ENCODE data around the gene ETNK1.
"Not testable (repeated sequence)": the region's sequence is repeated elsewhere in the genome, so short reads cannot be mapped to it uniquely, and the experiment has no call there.

The ETNK1 gene, protein sequence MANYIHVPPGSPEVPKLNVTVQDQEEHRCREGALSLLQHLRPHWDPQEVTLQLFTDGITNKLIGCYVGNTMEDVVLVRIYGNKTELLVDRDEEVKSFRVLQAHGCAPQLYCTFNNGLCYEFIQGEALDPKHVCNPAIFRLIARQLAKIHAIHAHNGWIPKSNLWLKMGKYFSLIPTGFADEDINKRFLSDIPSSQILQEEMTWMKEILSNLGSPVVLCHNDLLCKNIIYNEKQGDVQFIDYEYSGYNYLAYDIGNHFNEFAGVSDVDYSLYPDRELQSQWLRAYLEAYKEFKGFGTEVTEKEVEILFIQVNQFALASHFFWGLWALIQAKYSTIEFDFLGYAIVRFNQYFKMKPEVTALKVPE

DNA sequence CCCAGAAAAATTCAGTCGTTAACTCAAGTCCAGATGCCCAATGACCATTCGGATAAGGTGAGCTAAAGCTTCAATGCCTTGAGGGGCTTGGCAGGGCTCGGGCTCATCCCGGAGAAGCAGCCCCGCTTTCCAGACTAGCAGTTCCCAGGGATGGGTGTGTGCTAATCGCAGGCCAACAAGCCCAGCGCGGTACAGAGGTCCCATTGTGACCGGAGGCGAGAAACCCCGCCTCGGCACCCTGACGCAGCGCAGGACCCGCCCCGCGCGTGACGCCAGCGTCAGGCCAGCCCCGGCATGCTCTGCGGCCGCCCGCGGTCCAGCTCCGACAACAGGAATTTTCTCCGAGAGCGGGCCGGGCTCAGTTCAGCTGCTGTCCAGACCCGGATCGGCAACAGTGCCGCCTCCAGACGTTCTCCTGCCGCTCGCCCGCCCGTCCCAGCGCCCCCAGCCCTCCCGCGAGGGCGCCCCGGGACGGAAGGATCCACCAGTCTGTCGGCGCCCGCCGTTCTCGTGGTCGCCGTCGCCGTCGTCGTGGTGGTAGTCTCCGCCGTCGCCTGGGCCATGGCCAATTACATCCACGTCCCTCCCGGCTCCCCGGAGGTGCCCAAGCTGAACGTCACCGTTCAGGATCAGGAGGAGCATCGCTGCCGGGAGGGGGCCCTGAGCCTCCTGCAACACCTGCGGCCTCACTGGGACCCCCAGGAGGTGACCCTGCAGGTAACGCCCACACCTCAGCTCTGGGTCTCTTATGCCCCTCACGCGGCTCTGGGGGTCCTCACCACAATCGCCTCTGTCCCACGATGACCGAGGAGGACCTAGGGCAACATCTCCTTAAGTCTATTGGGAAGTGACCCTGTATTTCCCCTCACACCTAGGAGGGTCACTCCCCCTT is at the start of gene ETNK1:
ETNK1 (plus strand) TSS at position 302 of the 892 bp plus-strand sequence; CDS start at position 562, 260 bp downstream.
- Histone ChIP-seq H3K4me3 (ENCODE audit: low read depth in 1 of 5, low read length in 5 of 5) (peak within 1 kb of the TSS; percentile 92 to 99 (median 96)), H3K27me3 (ENCODE audit: control insufficient read depth in 5 of 5, insufficient read depth in 4 of 5, low read length in 5 of 5) (no peaks in the 10 kb centered on the region), H3K4me1 (ENCODE audit: control insufficient read depth in 5 of 5, insufficient read depth in 5 of 5, low read length in 5 of 5) (peaks cover 0 to 43% (median 40%) of the 10 kb centered on the region in 5 donors), H3K36me3 (ENCODE audit: control insufficient read depth in 5 of 5, insufficient read depth in 5 of 5, low read length in 5 of 5) (no peaks in the 10 kb centered on the region), H3K9ac (ENCODE audit: low read length in 5 of 5) (peak within 1 kb of the TSS; percentile 89 to 96 (median 92)), H3K27ac (ENCODE audit: low read depth, low read length) (peak within 1 kb of the TSS; percentile 94), H3K9me3 (ENCODE audit: control insufficient read depth in 5 of 5, low read length in 5 of 5) (no peaks in the 10 kb centered on the region)

DNA sequence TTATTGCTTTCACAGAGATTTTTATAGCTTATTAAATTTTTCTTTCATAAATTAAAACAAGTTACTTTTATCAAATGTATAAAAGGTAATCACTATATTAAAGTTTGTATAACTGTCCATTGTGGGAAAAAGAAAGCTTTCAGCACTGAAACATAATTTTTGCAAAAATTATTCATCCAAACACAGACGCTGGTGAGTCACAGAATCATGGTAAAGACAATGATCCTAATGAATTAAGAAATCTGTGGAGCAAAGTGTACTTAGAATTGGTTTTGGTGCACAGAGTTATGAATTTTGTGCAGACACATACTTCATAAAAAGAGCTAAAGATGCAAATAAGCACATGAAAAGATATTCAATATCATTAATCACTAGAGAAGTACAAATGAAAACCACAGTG is 48.9 kb upstream of the ETNK1 start:
- Histone ChIP-seq H3K9ac (ENCODE audit: low read length in 5 of 5) (no peak overlapping the region), H3K9me3 (ENCODE audit: control insufficient read depth in 5 of 5, low read length in 5 of 5) (no peaks in the 10 kb centered on the region), H3K4me1 (ENCODE audit: control insufficient read depth in 5 of 5, insufficient read depth in 5 of 5, low read length in 5 of 5) (no peaks in the 10 kb centered on the region), H3K36me3 (ENCODE audit: control insufficient read depth in 5 of 5, insufficient read depth in 5 of 5, low read length in 5 of 5) (no peaks in the 10 kb centered on the region), H3K27me3 (ENCODE audit: control insufficient read depth in 5 of 5, insufficient read depth in 4 of 5, low read length in 5 of 5) (no peaks in the 10 kb centered on the region), H3K27ac (ENCODE audit: low read depth, low read length) (no peak overlapping the region), H3K4me3 (ENCODE audit: low read depth in 1 of 5, low read length in 5 of 5) (no peak overlapping the region)

DNA sequence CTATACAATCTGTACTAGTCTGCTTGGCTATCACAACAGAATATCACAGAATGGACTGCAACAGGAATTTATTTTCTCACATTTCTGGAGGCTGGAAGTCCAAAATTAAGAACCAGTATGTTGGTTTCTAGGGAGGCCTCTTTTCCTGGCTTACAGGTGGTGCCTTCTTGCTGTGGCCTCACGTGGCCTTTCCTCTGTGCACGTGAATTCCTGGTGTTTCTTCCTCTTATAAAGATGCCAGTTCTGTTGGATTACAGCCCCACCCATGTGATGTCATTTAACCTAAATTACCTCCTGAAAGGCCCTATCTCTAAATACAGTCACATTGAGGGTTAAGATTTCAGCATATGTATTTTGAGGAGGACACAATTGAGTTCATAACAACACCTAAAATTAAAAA is 48.5 kb upstream of the ETNK1 start:
- H3K27ac ChIP-seq (ENCODE audit: low read depth, low read length), result no peak overlapping the region
- no peaks in the 10 kb centered on the region for H3K9me3 ChIP-seq (ENCODE audit: control insufficient read depth in 5 of 5, low read length in 5 of 5)

DNA sequence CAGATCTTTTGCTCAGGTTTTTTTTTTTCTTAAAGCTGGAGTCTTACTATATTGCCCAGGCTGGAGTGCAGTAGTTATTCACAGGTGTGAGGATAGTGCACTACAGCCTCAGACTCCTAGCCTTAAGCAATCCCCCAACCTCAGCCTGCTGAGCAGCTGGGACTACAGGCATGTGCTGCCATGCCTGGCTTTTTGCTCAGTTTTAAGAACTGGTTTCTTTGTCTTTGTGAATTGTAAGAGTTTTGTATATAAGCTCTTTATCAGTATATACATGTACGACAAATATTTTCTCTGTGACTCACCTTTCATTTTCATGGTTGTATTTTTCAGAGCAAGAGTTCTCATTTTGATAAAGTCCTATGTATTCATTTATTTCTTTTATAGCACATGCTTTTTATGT is 47.3 kb upstream of the ETNK1 start:
- no peaks in the 10 kb centered on the region for H3K36me3 ChIP-seq (ENCODE audit: control insufficient read depth in 5 of 5, insufficient read depth in 5 of 5, low read length in 5 of 5)
- no peak overlapping the region for H3K27ac ChIP-seq (ENCODE audit: low read depth, low read length)
- H3K27me3 ChIP-seq (ENCODE audit: control insufficient read depth in 5 of 5, insufficient read depth in 4 of 5, low read length in 5 of 5), result no peaks in the 10 kb centered on the region
- no peak overlapping the region for H3K4me3 ChIP-seq (ENCODE audit: low read depth in 1 of 5, low read length in 5 of 5)
- H3K9me3 ChIP-seq (ENCODE audit: control insufficient read depth in 5 of 5, low read length in 5 of 5), result no peaks in the 10 kb centered on the region
- no peaks in the 10 kb centered on the region for H3K4me1 ChIP-seq (ENCODE audit: control insufficient read depth in 5 of 5, insufficient read depth in 5 of 5, low read length in 5 of 5)
- no peak overlapping the region for H3K9ac ChIP-seq (ENCODE audit: low read length in 5 of 5)

More for the DNA sequence above, 48.5 kb upstream of the ETNK1 start:
- no peaks in the 10 kb centered on the region for H3K4me1 ChIP-seq (ENCODE audit: control insufficient read depth in 5 of 5, insufficient read depth in 5 of 5, low read length in 5 of 5)
- H3K36me3 ChIP-seq (ENCODE audit: control insufficient read depth in 5 of 5, insufficient read depth in 5 of 5, low read length in 5 of 5), result no peaks in the 10 kb centered on the region
- H3K4me3 ChIP-seq (ENCODE audit: low read depth in 1 of 5, low read length in 5 of 5), result no peak overlapping the region
- no peaks in the 10 kb centered on the region for H3K27me3 ChIP-seq (ENCODE audit: control insufficient read depth in 5 of 5, insufficient read depth in 4 of 5, low read length in 5 of 5)
- no peak overlapping the region for H3K9ac ChIP-seq (ENCODE audit: low read length in 5 of 5)

DNA sequence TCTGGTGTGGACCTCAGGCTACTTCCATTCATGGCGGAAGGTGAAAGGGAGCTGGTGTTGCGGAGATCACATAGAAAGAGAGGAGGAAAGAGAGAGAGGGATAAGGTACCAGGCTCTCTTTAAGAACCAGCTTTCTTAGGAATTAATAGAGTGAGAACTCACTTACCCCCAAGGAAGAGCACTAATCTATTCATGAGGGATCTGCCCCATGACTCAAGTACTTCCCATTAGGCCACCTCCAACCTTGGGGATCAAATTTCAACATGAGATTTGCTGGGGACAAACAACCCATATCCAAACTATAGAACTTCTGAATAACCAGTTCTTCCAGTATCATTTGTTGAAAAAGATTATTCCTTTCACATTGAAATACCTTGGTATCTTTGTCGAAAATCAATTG is 46.6 kb upstream of the ETNK1 start:
- Histone ChIP-seq H3K27me3 (ENCODE audit: control insufficient read depth in 5 of 5, insufficient read depth in 4 of 5, low read length in 5 of 5) (no peaks in the 10 kb centered on the region), H3K27ac (ENCODE audit: low read depth, low read length) (no peak overlapping the region), H3K4me1 (ENCODE audit: control insufficient read depth in 5 of 5, insufficient read depth in 5 of 5, low read length in 5 of 5) (no peaks in the 10 kb centered on the region)

DNA sequence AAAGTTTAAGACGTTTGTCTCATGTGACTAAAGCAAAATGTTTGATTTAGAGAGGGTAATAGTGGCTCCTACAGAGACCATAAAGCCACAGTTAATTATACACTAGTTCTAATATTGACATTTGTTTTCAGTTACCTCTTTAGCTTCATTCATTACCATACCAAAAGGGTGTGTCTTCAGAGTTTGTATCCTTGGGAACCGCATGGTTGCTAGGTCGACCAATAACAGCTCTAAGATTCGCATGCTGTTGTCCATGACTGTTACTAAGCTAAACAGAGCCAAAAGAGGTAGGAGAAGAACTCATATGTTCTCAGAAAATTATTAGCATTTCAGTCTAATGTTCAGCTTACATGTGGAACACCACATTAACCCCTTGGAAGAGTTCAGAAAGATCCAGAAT is 36.2 kb upstream of the ETNK1 start:
- H3K9ac ChIP-seq (ENCODE audit: low read length in 5 of 5), result no peak overlapping the region
- H3K4me1 ChIP-seq (ENCODE audit: control insufficient read depth in 5 of 5, insufficient read depth in 5 of 5, low read length in 5 of 5), result no peaks in the 10 kb centered on the region
- no peaks in the 10 kb centered on the region for H3K9me3 ChIP-seq (ENCODE audit: control insufficient read depth in 5 of 5, low read length in 5 of 5)
- H3K27me3 ChIP-seq (ENCODE audit: control insufficient read depth in 5 of 5, insufficient read depth in 4 of 5, low read length in 5 of 5), result no peaks in the 10 kb centered on the region
- no peak overlapping the region for H3K27ac ChIP-seq (ENCODE audit: low read depth, low read length)
- H3K36me3 ChIP-seq (ENCODE audit: control insufficient read depth in 5 of 5, insufficient read depth in 5 of 5, low read length in 5 of 5), result no peaks in the 10 kb centered on the region
- no peak overlapping the region for H3K4me3 ChIP-seq (ENCODE audit: low read depth in 1 of 5, low read length in 5 of 5)

More for the DNA sequence above, 46.6 kb upstream of the ETNK1 start:
- no peaks in the 10 kb centered on the region for H3K9me3 ChIP-seq (ENCODE audit: control insufficient read depth in 5 of 5, low read length in 5 of 5)
- no peaks in the 10 kb centered on the region for H3K36me3 ChIP-seq (ENCODE audit: control insufficient read depth in 5 of 5, insufficient read depth in 5 of 5, low read length in 5 of 5)
- no peak overlapping the region for H3K9ac ChIP-seq (ENCODE audit: low read length in 5 of 5)
- H3K4me3 ChIP-seq (ENCODE audit: low read depth in 1 of 5, low read length in 5 of 5), result no peak overlapping the region

DNA sequence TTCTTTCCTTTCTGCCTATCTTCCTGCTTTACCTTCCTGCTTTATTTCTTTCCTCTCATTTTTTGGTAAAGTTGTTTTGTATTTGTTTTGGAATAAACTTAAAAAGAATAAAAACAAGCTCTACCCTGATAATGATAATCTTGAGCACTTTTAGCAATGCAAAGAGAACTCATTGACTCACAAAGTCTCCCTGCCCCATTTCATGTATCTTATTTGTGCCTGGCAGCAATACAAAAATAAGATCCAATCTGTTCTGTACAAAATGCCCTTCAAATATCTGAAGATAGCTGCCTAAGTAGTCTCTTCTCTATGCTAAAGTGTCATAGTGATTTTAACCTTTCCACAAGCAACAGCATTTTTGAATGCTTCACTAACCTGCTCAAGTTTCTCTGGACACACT is 31.1 kb upstream of the ETNK1 start:
- Histone ChIP-seq H3K9me3 (ENCODE audit: control insufficient read depth in 5 of 5, low read length in 5 of 5) (no peaks in the 10 kb centered on the region), H3K27me3 (ENCODE audit: control insufficient read depth in 5 of 5, insufficient read depth in 4 of 5, low read length in 5 of 5) (no peaks in the 10 kb centered on the region), H3K4me3 (ENCODE audit: low read depth in 1 of 5, low read length in 5 of 5) (no peak overlapping the region), H3K4me1 (ENCODE audit: control insufficient read depth in 5 of 5, insufficient read depth in 5 of 5, low read length in 5 of 5) (no peaks in the 10 kb centered on the region), H3K36me3 (ENCODE audit: control insufficient read depth in 5 of 5, insufficient read depth in 5 of 5, low read length in 5 of 5) (no peaks in the 10 kb centered on the region), H3K9ac (ENCODE audit: low read length in 5 of 5) (no peak overlapping the region), H3K27ac (ENCODE audit: low read depth, low read length) (no peak overlapping the region)

DNA sequence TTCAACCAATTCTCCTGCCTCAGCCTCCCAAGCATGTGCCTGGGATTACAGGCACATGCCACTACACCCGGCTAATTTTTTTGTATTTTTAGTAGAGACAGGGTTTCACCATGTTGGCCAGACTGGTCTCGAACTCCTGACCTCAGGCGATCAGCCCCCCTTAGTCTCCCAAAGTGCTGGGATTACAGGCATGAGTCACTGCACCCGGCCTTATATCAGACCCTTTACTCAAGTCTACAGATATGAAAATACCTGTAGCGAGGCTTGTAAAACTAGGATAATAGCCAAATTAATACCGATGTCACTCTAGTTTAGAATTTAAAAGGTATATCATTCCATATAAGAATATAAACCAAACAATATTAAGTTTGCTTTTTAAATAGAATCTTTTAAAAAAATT is 27.4 kb upstream of the ETNK1 start:
- H3K4me1 ChIP-seq (ENCODE audit: control insufficient read depth in 5 of 5, insufficient read depth in 5 of 5, low read length in 5 of 5); H3K36me3 ChIP-seq (ENCODE audit: control insufficient read depth in 5 of 5, insufficient read depth in 5 of 5, low read length in 5 of 5); H3K27me3 ChIP-seq (ENCODE audit: control insufficient read depth in 5 of 5, insufficient read depth in 4 of 5, low read length in 5 of 5); H3K4me3 ChIP-seq (ENCODE audit: low read depth in 1 of 5, low read length in 5 of 5); H3K9me3 ChIP-seq (ENCODE audit: control insufficient read depth in 5 of 5, low read length in 5 of 5); H3K27ac ChIP-seq (ENCODE audit: low read depth, low read length); H3K9ac ChIP-seq (ENCODE audit: low read length in 5 of 5): not testable (repeated sequence)

DNA sequence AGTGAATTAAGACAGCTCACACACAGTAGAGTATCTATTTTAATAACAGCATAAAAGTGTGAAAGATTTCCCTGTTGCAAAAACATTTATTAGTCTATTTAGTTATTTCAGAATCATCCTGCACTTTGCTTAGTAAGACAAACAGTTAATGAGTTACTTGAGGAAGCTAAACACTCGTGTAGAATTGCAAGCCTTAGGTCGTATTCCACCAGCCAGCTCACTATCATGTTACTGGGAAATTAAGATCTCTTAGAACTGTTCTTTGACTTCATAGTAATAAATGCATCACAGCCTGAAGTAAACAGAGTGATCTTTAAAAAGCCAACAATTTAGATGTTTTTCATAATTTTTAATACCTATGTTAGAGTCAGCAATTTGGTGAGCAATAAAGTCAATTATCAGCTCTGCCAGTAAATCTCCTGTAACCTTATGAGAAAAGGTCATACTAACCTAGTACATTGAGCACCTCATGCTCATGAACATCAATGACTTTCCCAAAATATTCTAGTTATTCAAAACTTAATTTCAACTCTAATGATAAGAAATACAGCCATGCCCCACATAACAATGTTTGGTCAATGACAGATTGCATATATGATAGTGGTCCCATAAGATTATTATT is 26.7 kb upstream of the ETNK1 start:
- no peak overlapping the region for H3K27ac ChIP-seq (ENCODE audit: low read depth, low read length)

DNA sequence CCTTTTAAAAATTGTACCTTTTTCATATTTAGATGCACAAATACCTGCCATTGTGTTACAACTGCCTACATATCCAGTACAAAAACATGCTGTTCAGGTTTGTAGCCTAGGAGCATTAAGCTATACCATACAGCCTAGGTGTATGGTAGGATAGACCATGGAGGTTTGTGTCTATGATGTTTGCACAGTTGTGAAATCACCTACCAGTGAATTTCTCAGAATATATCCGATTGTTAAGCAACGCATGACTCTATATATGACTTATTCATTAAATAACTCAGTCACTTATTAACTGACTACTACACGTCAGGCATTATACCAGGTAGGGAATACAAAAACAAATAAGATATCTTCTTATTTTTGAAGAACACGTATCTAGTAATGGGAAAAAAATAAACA is 26.2 kb upstream of the ETNK1 start:
- Histone ChIP-seq H3K27ac (ENCODE audit: low read depth, low read length) (no peak overlapping the region), H3K9me3 (ENCODE audit: control insufficient read depth in 5 of 5, low read length in 5 of 5) (no peaks in the 10 kb centered on the region), H3K36me3 (ENCODE audit: control insufficient read depth in 5 of 5, insufficient read depth in 5 of 5, low read length in 5 of 5) (no peaks in the 10 kb centered on the region), H3K4me3 (ENCODE audit: low read depth in 1 of 5, low read length in 5 of 5) (no peak overlapping the region), H3K9ac (ENCODE audit: low read length in 5 of 5) (no peak overlapping the region), H3K27me3 (ENCODE audit: control insufficient read depth in 5 of 5, insufficient read depth in 4 of 5, low read length in 5 of 5) (no peaks in the 10 kb centered on the region), H3K4me1 (ENCODE audit: control insufficient read depth in 5 of 5, insufficient read depth in 5 of 5, low read length in 5 of 5) (no peaks in the 10 kb centered on the region)

More for the DNA sequence above, 26.7 kb upstream of the ETNK1 start:
- Histone ChIP-seq H3K27me3 (ENCODE audit: control insufficient read depth in 5 of 5, insufficient read depth in 4 of 5, low read length in 5 of 5) (no peaks in the 10 kb centered on the region), H3K9me3 (ENCODE audit: control insufficient read depth in 5 of 5, low read length in 5 of 5) (no peaks in the 10 kb centered on the region), H3K4me1 (ENCODE audit: control insufficient read depth in 5 of 5, insufficient read depth in 5 of 5, low read length in 5 of 5) (no peaks in the 10 kb centered on the region), H3K9ac (ENCODE audit: low read length in 5 of 5) (no peak overlapping the region), H3K36me3 (ENCODE audit: control insufficient read depth in 5 of 5, insufficient read depth in 5 of 5, low read length in 5 of 5) (no peaks in the 10 kb centered on the region), H3K4me3 (ENCODE audit: low read depth in 1 of 5, low read length in 5 of 5) (no peak overlapping the region)
